ENCODE measurements around the gene ABCA3. TPM values are rescaled to one million over a fixed set of nuclear protein-coding genes. Genes with fewer than 3 reads are reported as not detected.
A peak's percentile ranks its signal among the peaks of the same experiment; 100 is the strongest.

Gene ABCA3
- total RNA-seq, 1 donor from 2014 or later: 11.1 TPM

- H3K27me3 Mint-ChIP-seq (ENCODE audit: low read depth): no peaks in the 10 kb centered on the region
- H3K4me1 Mint-ChIP-seq (ENCODE audit: low read depth): no peaks in the 10 kb centered on the region
- no peaks in the 10 kb centered on the region for H3K36me3 Mint-ChIP-seq (ENCODE audit: low read depth)
- H3K27ac Mint-ChIP-seq: no peak overlapping the region
- intact Hi-C loops (cut with micrococcal nuclease): no loop called here
- no peaks in the 10 kb centered on the region for H3K9me3 Mint-ChIP-seq
- no peak for DNase-seq (ENCODE audit: low spot score)
- H3K4me3 Mint-ChIP-seq (ENCODE audit: low read depth): no peak overlapping the region
Measured at GRCh38 chr16:2278956-2279800, 61.4 kb downstream of the ABCA3 start.

DNA sequence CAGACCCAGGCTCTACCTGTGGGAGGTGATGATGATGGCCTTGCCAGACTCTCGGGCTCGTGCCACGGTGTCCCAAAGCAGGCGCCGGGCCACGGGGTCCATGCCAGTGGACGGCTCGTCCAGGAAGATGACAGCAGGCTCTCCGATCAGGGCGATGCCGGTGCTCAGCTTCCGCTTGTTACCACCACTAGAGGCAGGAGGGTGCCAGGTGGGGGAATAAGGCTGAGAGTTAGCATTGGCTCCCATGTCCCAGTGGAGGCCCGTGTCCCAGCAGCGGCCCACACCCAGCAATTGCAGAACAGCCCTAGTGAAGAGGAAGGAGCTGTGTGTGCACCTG is 62.3 kb downstream of the ABCA3 start:
- no peak overlapping the region for H3K27ac Mint-ChIP-seq
- DNase-seq (ENCODE audit: low spot score): no peak
- no peaks in the 10 kb centered on the region for H3K36me3 Mint-ChIP-seq (ENCODE audit: low read depth)
- H3K9me3 Mint-ChIP-seq: no peaks in the 10 kb centered on the region
- H3K27me3 Mint-ChIP-seq (ENCODE audit: low read depth): no peaks in the 10 kb centered on the region
- intact Hi-C loops (cut with micrococcal nuclease): no loop called here
- no peak overlapping the region for H3K4me3 Mint-ChIP-seq (ENCODE audit: low read depth)
- H3K4me1 Mint-ChIP-seq (ENCODE audit: low read depth): no peaks in the 10 kb centered on the region

GRCh38 chr16:2277466-2278271 is 62.9 kb downstream of the ABCA3 start:
- intact Hi-C loops (cut with micrococcal nuclease): no loop called here
- Mint-ChIP-seq H3K36me3 (ENCODE audit: low read depth) (no peaks in the 10 kb centered on the region), H3K9me3 (no peaks in the 10 kb centered on the region), H3K27me3 (ENCODE audit: low read depth) (no peaks in the 10 kb centered on the region), H3K4me1 (ENCODE audit: low read depth) (no peaks in the 10 kb centered on the region), H3K4me3 (ENCODE audit: low read depth) (no peak overlapping the region), H3K27ac (no peak overlapping the region)
- DNase-seq (ENCODE audit: low spot score): no peak

- DNase-seq (ENCODE audit: low spot score): no peak
- no peaks in the 10 kb centered on the region for H3K36me3 Mint-ChIP-seq (ENCODE audit: low read depth)
- H3K4me1 Mint-ChIP-seq (ENCODE audit: low read depth): no peaks in the 10 kb centered on the region
- intact Hi-C loops (cut with micrococcal nuclease): no loop called here
- H3K9me3 Mint-ChIP-seq: no peaks in the 10 kb centered on the region
- H3K27ac Mint-ChIP-seq: no peak overlapping the region
- H3K27me3 Mint-ChIP-seq (ENCODE audit: low read depth): no peaks in the 10 kb centered on the region
- no peak overlapping the region for H3K4me3 Mint-ChIP-seq (ENCODE audit: low read depth)
Measured at GRCh38 chr16:2276368-2277195, 63.9 kb downstream of the ABCA3 start.

GRCh38 chr16:2275476-2276367 is 64.8 kb downstream of the ABCA3 start:
- Mint-ChIP-seq H3K27ac (no peak overlapping the region), H3K9me3 (no peaks in the 10 kb centered on the region), H3K4me3 (ENCODE audit: low read depth) (no peak overlapping the region), H3K4me1 (ENCODE audit: low read depth) (no peaks in the 10 kb centered on the region), H3K36me3 (ENCODE audit: low read depth) (no peaks in the 10 kb centered on the region), H3K27me3 (ENCODE audit: low read depth) (no peaks in the 10 kb centered on the region)
- intact Hi-C loops (cut with micrococcal nuclease): no loop called here
- DNase-seq (ENCODE audit: low spot score): no peak

GRCh38 chr16:2273931-2274330 is 66.6 kb downstream of the ABCA3 start:
- no peaks in the 10 kb centered on the region for H3K9me3 Mint-ChIP-seq
- no peak overlapping the region for H3K27ac Mint-ChIP-seq
- DNase-seq (ENCODE audit: low spot score): no peak
- no peak overlapping the region for H3K4me3 Mint-ChIP-seq (ENCODE audit: low read depth)
- no peaks in the 10 kb centered on the region for H3K27me3 Mint-ChIP-seq (ENCODE audit: low read depth)
- intact Hi-C loops (cut with micrococcal nuclease): no loop called here
- no peaks in the 10 kb centered on the region for H3K36me3 Mint-ChIP-seq (ENCODE audit: low read depth)
- H3K4me1 Mint-ChIP-seq (ENCODE audit: low read depth): peaks cover 8% of the 10 kb centered on the region

- no peaks in the 10 kb centered on the region for H3K36me3 Mint-ChIP-seq (ENCODE audit: low read depth)
Measured at GRCh38 chr16:2273484-2273883, 67.0 kb downstream of the ABCA3 start.

GRCh38 chr16:2271848-2272461 is 68.6 kb downstream of the ABCA3 start:
- Mint-ChIP-seq H3K9me3 (no peaks in the 10 kb centered on the region), H3K4me1 (ENCODE audit: low read depth) (peaks cover 9% of the 10 kb centered on the region), H3K27me3 (ENCODE audit: low read depth) (no peaks in the 10 kb centered on the region), H3K36me3 (ENCODE audit: low read depth) (peaks cover 8% of the 10 kb centered on the region), H3K4me3 (ENCODE audit: low read depth) (no peak overlapping the region), H3K27ac (no peak overlapping the region)
- intact Hi-C loops (cut with micrococcal nuclease): no loop called here
- DNase-seq (ENCODE audit: low spot score): no peak

More at GRCh38 chr16:2273484-2273883, 67.0 kb downstream of the ABCA3 start:
- no peaks in the 10 kb centered on the region for H3K27me3 Mint-ChIP-seq (ENCODE audit: low read depth)
- intact Hi-C loops (cut with micrococcal nuclease): no loop called here
- no peak overlapping the region for H3K27ac Mint-ChIP-seq
- H3K9me3 Mint-ChIP-seq: no peaks in the 10 kb centered on the region
- peaks cover 8% of the 10 kb centered on the region for H3K4me1 Mint-ChIP-seq (ENCODE audit: low read depth)
- no peak for DNase-seq (ENCODE audit: low spot score)
- no peak overlapping the region for H3K4me3 Mint-ChIP-seq (ENCODE audit: low read depth)

- Mint-ChIP-seq H3K27me3 (ENCODE audit: low read depth) (no peaks in the 10 kb centered on the region), H3K27ac (no peak overlapping the region), H3K9me3 (no peaks in the 10 kb centered on the region), H3K4me1 (ENCODE audit: low read depth) (peaks cover 19% of the 10 kb centered on the region), H3K4me3 (ENCODE audit: low read depth) (no peak overlapping the region), H3K36me3 (ENCODE audit: low read depth) (peaks cover 19% of the 10 kb centered on the region)
- intact Hi-C loops (cut with micrococcal nuclease): no loop called here
- no peak for DNase-seq (ENCODE audit: low spot score)
Measured at GRCh38 chr16:2270588-2271470, 69.7 kb downstream of the ABCA3 start.

DNA sequence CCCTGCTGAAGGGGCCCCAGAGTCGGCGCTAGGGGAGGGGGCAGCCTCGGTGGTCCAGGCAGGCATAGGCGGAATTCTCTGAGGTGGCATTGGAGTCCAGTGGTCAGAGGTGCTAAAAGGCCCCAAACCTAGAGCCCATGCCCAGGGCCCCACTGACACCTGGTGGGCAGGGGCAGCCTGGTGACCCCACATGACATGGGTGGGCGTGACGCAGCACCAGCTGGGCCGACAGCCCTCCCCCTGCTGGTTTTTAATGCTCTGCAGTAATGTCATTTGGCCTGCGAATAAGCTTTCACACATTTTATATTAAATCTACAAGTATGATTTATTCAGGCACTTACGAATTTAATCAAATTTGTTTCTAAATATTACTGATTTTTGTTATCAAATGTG is 70.5 kb downstream of the ABCA3 start:
- Mint-ChIP-seq H3K4me3 (ENCODE audit: low read depth) (peak overlapping the region; percentile 89), H3K36me3 (ENCODE audit: low read depth) (peaks cover 24% of the 10 kb centered on the region), H3K9me3 (no peaks in the 10 kb centered on the region), H3K27ac (no peak overlapping the region), H3K4me1 (ENCODE audit: low read depth) (peaks cover 22% of the 10 kb centered on the region), H3K27me3 (ENCODE audit: low read depth) (no peaks in the 10 kb centered on the region)
- DNase-seq (ENCODE audit: low spot score): no peak
- intact Hi-C loops (cut with micrococcal nuclease): no loop called here
